Measurements from ENCODE around the gene HSPBP1. TPM values are rescaled to one million over a fixed set of nuclear protein-coding genes. Genes with fewer than 3 reads are reported as not detected.

The HSPBP1 gene
- total and polyA plus RNA-seq, 2 of the 13 experiments (the other 11 are each of a cell fraction or from before 2014, with no cell fraction given) = 22.3 to 33.7 TPM

- TF ChIP-seq ZNF550 (CRISPR knock-in tag; IDR thresholded peaks at IDR 0.05; ENCODE audit: borderline replicate concordance) (no peak), ZBTB7A (CRISPR knock-in tag; IDR thresholded peaks at IDR 0.05) (peak; percentile 62; the same call in 1 of the 2 replicates), RXRA (CRISPR knock-in tag; IDR thresholded peaks at IDR 0.05) (peak; percentile 18; the same call in 1 of the 2 replicates), KLF15 (CRISPR knock-in tag; IDR thresholded peaks at IDR 0.05; ENCODE audit: borderline replicate concordance) (no peak), FOXC1 (CRISPR knock-in tag; IDR thresholded peaks at IDR 0.05; ENCODE audit: borderline replicate concordance) (no peak), RARG (CRISPR knock-in tag; IDR thresholded peaks at IDR 0.05; ENCODE audit: low read depth) (no peak), ZBTB7B (CRISPR knock-in tag; IDR thresholded peaks at IDR 0.05) (peak; percentile 85), KMT2A (CRISPR knock-in tag; IDR thresholded peaks at IDR 0.05) (0 out of 2 replicates have a peak, but pooled peaks have one; percentile 36), ATF3 (CRISPR knock-in tag; IDR thresholded peaks at IDR 0.05) (no peak), ZNF761 (CRISPR knock-in tag; conservative IDR thresholded peaks at IDR 0.05) (no peak), THRA (CRISPR knock-in tag; IDR thresholded peaks at IDR 0.05; ENCODE audit: borderline replicate concordance) (peak; percentile 12; the same call in 1 of the 2 replicates), ZNF207 (IDR thresholded peaks at IDR 0.05; ENCODE audit: borderline replicate concordance) (no peak), AHR (CRISPR knock-in tag; IDR thresholded peaks at IDR 0.05) (no peak), HNRNPK (IDR thresholded peaks at IDR 0.05; ENCODE audit: low read depth, low read length, poor library complexity, severe bottlenecking) (no peak), RXRB (CRISPR knock-in tag; IDR thresholded peaks at IDR 0.05; ENCODE audit: borderline replicate concordance) (peak; percentile 56; the same call in 1 of the 2 replicates), ZNF607 (CRISPR knock-in tag; IDR thresholded peaks at IDR 0.05; ENCODE audit: borderline replicate concordance) (0 out of 2 replicates have a peak, but pooled peaks have one; percentile 40), MTA1 (CRISPR knock-in tag; IDR thresholded peaks at IDR 0.05; ENCODE audit: borderline replicate concordance) (peak; percentile 72; the same call in 1 of the 2 replicates), MAX (IDR thresholded peaks at IDR 0.05) (peak; percentile 25; the same call in 1 of the 2 replicates), TFDP2 (CRISPR knock-in tag; IDR thresholded peaks at IDR 0.05) (no peak), SALL1 (CRISPR knock-in tag; IDR thresholded peaks at IDR 0.05) (peak; percentile 67; the same call in 1 of the 2 replicates), ZBTB2 (CRISPR knock-in tag; IDR thresholded peaks at IDR 0.05; ENCODE audit: low read depth) (0 out of 2 replicates have a peak, but pooled peaks have one; percentile 16), PHF5A (CRISPR knock-in tag; IDR thresholded peaks at IDR 0.05; ENCODE audit: low read depth, unreplicated experiment) (no peak)
Measured at GRCh38 chr19:55229789-55230182, 50.1 kb downstream of the HSPBP1 start (continued).

All from HepG2 (cell line).